PC-9 (cell line): ENCODE measurements around the gene RBM38.

Experiments
- EZH2 ChIP-seq: fragments of 200-600 bp; sonication (generic); IDR thresholded peaks from 2 replicates; pipeline ENCODE4 v1.8.0; 2017; ENCODE audit warnings: antibody characterized with exemption, low read depth
- TF ChIP-seq, protein P1 (sequence below): fragments of 200-600 bp; sonication (generic); conservative IDR thresholded peaks from 2 replicates; pipeline ENCODE4 v1.6.1; 2017; ENCODE audit warnings: mixed run types, antibody characterized with exemption, mild to moderate bottlenecking, moderate library complexity

DNA sequence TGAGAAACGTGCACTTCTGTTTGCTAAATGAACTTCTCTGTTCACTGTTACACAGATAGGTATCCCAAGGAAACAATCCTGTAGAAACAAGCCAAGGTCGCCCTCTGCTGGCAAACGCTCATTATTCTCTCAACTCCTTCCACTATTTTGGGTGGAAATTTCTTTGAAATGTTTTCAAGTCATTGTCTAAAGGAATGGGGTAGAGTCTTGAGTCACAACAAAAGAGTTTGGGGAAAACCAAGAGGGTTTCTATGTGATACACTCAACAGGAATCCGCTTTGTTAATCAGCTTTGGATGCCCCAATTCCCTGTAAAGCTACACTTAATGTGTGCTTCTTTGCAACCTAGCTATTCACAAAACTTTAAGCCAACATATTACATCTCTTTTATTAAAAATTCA, 44.7 kb upstream of the RBM38 start:
- TF ChIP-seq, protein P1, sequence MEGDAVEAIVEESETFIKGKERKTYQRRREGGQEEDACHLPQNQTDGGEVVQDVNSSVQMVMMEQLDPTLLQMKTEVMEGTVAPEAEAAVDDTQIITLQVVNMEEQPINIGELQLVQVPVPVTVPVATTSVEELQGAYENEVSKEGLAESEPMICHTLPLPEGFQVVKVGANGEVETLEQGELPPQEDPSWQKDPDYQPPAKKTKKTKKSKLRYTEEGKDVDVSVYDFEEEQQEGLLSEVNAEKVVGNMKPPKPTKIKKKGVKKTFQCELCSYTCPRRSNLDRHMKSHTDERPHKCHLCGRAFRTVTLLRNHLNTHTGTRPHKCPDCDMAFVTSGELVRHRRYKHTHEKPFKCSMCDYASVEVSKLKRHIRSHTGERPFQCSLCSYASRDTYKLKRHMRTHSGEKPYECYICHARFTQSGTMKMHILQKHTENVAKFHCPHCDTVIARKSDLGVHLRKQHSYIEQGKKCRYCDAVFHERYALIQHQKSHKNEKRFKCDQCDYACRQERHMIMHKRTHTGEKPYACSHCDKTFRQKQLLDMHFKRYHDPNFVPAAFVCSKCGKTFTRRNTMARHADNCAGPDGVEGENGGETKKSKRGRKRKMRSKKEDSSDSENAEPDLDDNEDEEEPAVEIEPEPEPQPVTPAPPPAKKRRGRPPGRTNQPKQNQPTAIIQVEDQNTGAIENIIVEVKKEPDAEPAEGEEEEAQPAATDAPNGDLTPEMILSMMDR: peak; percentile 93
- TF ChIP-seq EZH2: no peak
